Stimulated activated CD4-positive, alpha-beta T cell treated with anti-CD3 and anti-CD28 coated beads, TNF-alpha, amount 100 ng/mL, for 1 hour (primary cell): Measurements from ENCODE around the gene APOE.

Experiments
- DNase-seq, 3 donors: peaks; one replicate each; pipeline ENCODE4 v3.0.0-alpha.2; 2020; ENCODE audit warnings: low read depth in 3 of 3, low spot score in 1 of 3

APOE gene

GRCh38 chr19:44951179-44952159 is 45.9 kb downstream of the APOE start:
- peak in 2 of 3 donors; percentile 39 to 40 for DNase-seq

- DNase-seq, result no peak
Measured at GRCh38 chr19:44954278-44954648, 48.7 kb downstream of the APOE start.

GRCh38 chr19:44954649-44955504 is 49.3 kb downstream of the APOE start, which contains the start of gene CLPTM1:
Gene CLPTM1 (plus strand): TSS chr19:44955380. CDS start chr19:44955396, 16 bp downstream.
- peak; percentile 92 to 96 (median 93) for DNase-seq

GRCh38 chr19:44955505-44956439 is 50.2 kb downstream of the APOE start:
- no peak for DNase-seq

- DNase-seq, result no peak
Measured at GRCh38 chr19:44957526-44957925, 51.9 kb downstream of the APOE start.

- no peak for DNase-seq
Measured at GRCh38 chr19:44958090-44958489, 52.5 kb downstream of the APOE start.
